Lower leg skin (tissue), 3 donors: ENCODE results near the gene BBOX1.

ENCODE experiments used
- POLR2A ChIP-seq, 2 donors: fragments of 450-650 bp; IDR thresholded peaks; one replicate each; pipeline ENCODE4 v1.6.1; 2016 to 2017; ENCODE audit warnings: antibody characterized with exemption in 2 of 2, mild to moderate bottlenecking in 1 of 2, moderate library complexity in 1 of 2
- TF ChIP-seq, protein P1 (sequence below), 3 donors: fragments of 450-650 bp; IDR thresholded peaks; one replicate each; pipeline ENCODE4 v1.5.1; 2016; ENCODE audit warnings: antibody characterized with exemption in 3 of 3, mild to moderate bottlenecking in 3 of 3, moderate library complexity in 2 of 3

DNA sequence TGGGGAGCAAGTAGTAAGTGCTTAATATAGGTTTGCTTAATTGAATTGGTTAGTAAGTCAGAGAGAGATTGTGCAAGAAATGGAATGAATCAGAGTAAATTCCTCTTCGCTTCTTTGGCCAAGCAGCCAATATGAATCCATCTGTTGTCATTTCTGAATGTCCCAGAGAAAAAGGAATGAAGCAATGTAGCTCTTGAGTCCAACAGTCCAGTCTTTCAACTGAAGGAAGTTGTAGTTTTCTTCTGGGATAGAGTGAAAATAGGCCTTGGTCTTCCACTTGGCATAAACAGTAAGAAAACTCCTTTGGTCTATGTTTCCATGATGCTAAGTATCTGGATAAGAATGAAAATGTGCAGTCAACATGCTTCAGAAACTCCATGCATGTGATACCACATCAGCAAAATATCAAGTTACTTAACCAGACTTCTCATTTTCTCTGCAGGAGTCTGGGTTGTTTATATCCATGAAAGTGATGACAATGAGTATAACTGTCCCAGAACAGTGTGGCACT is 48.5 kb upstream of the BBOX1 start:
- TF ChIP-seq, protein P1, sequence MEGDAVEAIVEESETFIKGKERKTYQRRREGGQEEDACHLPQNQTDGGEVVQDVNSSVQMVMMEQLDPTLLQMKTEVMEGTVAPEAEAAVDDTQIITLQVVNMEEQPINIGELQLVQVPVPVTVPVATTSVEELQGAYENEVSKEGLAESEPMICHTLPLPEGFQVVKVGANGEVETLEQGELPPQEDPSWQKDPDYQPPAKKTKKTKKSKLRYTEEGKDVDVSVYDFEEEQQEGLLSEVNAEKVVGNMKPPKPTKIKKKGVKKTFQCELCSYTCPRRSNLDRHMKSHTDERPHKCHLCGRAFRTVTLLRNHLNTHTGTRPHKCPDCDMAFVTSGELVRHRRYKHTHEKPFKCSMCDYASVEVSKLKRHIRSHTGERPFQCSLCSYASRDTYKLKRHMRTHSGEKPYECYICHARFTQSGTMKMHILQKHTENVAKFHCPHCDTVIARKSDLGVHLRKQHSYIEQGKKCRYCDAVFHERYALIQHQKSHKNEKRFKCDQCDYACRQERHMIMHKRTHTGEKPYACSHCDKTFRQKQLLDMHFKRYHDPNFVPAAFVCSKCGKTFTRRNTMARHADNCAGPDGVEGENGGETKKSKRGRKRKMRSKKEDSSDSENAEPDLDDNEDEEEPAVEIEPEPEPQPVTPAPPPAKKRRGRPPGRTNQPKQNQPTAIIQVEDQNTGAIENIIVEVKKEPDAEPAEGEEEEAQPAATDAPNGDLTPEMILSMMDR (IDR thresholded peaks at IDR 0.05) = no peak
- TF ChIP-seq POLR2A (IDR thresholded peaks at IDR 0.05) = no peak
